ENCODE results near the gene RPS8. TPM values are rescaled to one million over a fixed set of nuclear protein-coding genes. Genes with fewer than 3 reads are reported as not detected.
"Not testable (repeated sequence)": the region's sequence is repeated elsewhere in the genome, so short reads cannot be mapped to it uniquely, and the experiment has no call there.

Gene RPS8
- total RNA-seq, 1 donor from 2014 or later: 4,281 TPM

GRCh38 chr1:44822131-44822701 lies 46.9 kb downstream of the RPS8 start:
- Histone ChIP-seq H3K27ac (no peak overlapping the region), H2AFZ (replicated peaks) (no peak overlapping the region), H3F3A (ENCODE audit: low read depth) (peaks cover 26% of the 10 kb centered on the region), H3K79me2 (ENCODE audit: low read depth) (no peaks in the 10 kb centered on the region), H3K4me1 (peaks cover 8% of the 10 kb centered on the region), H3K9me3 (ENCODE audit: low read depth) (no peaks in the 10 kb centered on the region), H3K4me3 (no peak overlapping the region), H3K36me3 (no peaks in the 10 kb centered on the region), H4K20me1 (ENCODE audit: low read depth) (no peaks in the 10 kb centered on the region), H3K4me2 (no peak overlapping the region), H3K9ac (no peak overlapping the region), H3K27me3 (no peaks in the 10 kb centered on the region)
- H3K4me1 Mint-ChIP-seq: peaks cover 27% of the 10 kb centered on the region
- peaks cover 12% of the 10 kb centered on the region for H3K27me3 Mint-ChIP-seq (ENCODE audit: insufficient read depth, low read depth)
- peaks cover 11% of the 10 kb centered on the region for H3K9me3 Mint-ChIP-seq
- no peak for DNase-seq (ENCODE audit: low spot score)
- peaks cover 2% of the 10 kb centered on the region for H3K36me3 Mint-ChIP-seq
- TF ChIP-seq EZH2 (IDR thresholded peaks at IDR 0.05): no peak
- TF ChIP-seq CTCF (IDR thresholded peaks at IDR 0.05): no peak
- TF ChIP-seq EZH2phosphoT487 (IDR thresholded peaks at IDR 0.05): no peak
- no peak overlapping the region for H3K27ac Mint-ChIP-seq
- H3K4me3 Mint-ChIP-seq: no peak overlapping the region

GRCh38 chr1:44822981-44823451 lies 47.7 kb downstream of the RPS8 start:
- H3K27me3 Mint-ChIP-seq (ENCODE audit: insufficient read depth, low read depth): peaks cover 12% of the 10 kb centered on the region
- Histone ChIP-seq H3K9me3 (ENCODE audit: low read depth) (no peaks in the 10 kb centered on the region), H4K20me1 (ENCODE audit: low read depth) (no peaks in the 10 kb centered on the region), H3K79me2 (ENCODE audit: low read depth) (no peaks in the 10 kb centered on the region), H3K9ac (no peak overlapping the region), H3K4me3 (no peak overlapping the region), H3K27ac (no peak overlapping the region), H3K4me2 (no peak overlapping the region), H3K36me3 (no peaks in the 10 kb centered on the region), H3F3A (ENCODE audit: low read depth) (peaks cover 26% of the 10 kb centered on the region), H3K27me3 (no peaks in the 10 kb centered on the region), H2AFZ (replicated peaks) (no peak overlapping the region), H3K4me1 (peaks cover 8% of the 10 kb centered on the region)
- H3K4me1 Mint-ChIP-seq: peaks cover 22% of the 10 kb centered on the region
- no peak overlapping the region for H3K27ac Mint-ChIP-seq
- DNase-seq (ENCODE audit: low spot score): no peak
- peaks cover 6% of the 10 kb centered on the region for H3K9me3 Mint-ChIP-seq
- TF ChIP-seq EZH2 (IDR thresholded peaks at IDR 0.05) (no peak), EZH2phosphoT487 (IDR thresholded peaks at IDR 0.05) (no peak), CTCF (IDR thresholded peaks at IDR 0.05) (no peak)
- H3K36me3 Mint-ChIP-seq: no peaks in the 10 kb centered on the region
- H3K4me3 Mint-ChIP-seq: no peak overlapping the region

GRCh38 chr1:44824392-44824791 lies 49.1 kb downstream of the RPS8 start:
- not testable (repeated sequence) for H3K36me3 Mint-ChIP-seq; H3K9ac ChIP-seq; H4K20me1 ChIP-seq (ENCODE audit: low read depth); H3K27ac ChIP-seq; H3K9me3 Mint-ChIP-seq; H3K9me3 ChIP-seq (ENCODE audit: low read depth); H3K4me3 Mint-ChIP-seq; H3K79me2 ChIP-seq (ENCODE audit: low read depth); H3K4me1 ChIP-seq; DNase-seq (ENCODE audit: low spot score); H3K27me3 ChIP-seq; H3K4me3 ChIP-seq; H3K27ac Mint-ChIP-seq; H3K4me2 ChIP-seq; H2AFZ ChIP-seq (replicated peaks); H3K36me3 ChIP-seq
- Mint-ChIP-seq H3K4me1 (peaks cover 15% of the 10 kb centered on the region), H3K27me3 (ENCODE audit: insufficient read depth, low read depth) (peaks cover 15% of the 10 kb centered on the region)
- peaks cover 15% of the 10 kb centered on the region for H3F3A ChIP-seq (ENCODE audit: low read depth)

- H3K4me2 ChIP-seq: no peak overlapping the region
- H3K27me3 ChIP-seq: no peaks in the 10 kb centered on the region
- H3K79me2 ChIP-seq (ENCODE audit: low read depth): no peaks in the 10 kb centered on the region
- no peaks in the 10 kb centered on the region for H3K36me3 ChIP-seq
- TF ChIP-seq EZH2 (IDR thresholded peaks at IDR 0.05) (no peak), CTCF (IDR thresholded peaks at IDR 0.05) (no peak), EZH2phosphoT487 (IDR thresholded peaks at IDR 0.05) (no peak)
- H3K27ac ChIP-seq: no peak overlapping the region
- no peak overlapping the region for H3K9ac ChIP-seq
- H2AFZ ChIP-seq (replicated peaks): no peak overlapping the region
- no peaks in the 10 kb centered on the region for H3K9me3 ChIP-seq (ENCODE audit: low read depth)
- peaks cover 8% of the 10 kb centered on the region for H3K4me1 ChIP-seq
- no peak for DNase-seq (ENCODE audit: low spot score)
- no peak overlapping the region for H3K4me3 ChIP-seq
- Mint-ChIP-seq H3K4me3 (no peak overlapping the region), H3K27me3 (ENCODE audit: insufficient read depth, low read depth) (peaks cover 7% of the 10 kb centered on the region), H3K4me1 (peaks cover 3% of the 10 kb centered on the region), H3K36me3 (no peaks in the 10 kb centered on the region), H3K27ac (no peak overlapping the region), H3K9me3 (no peaks in the 10 kb centered on the region)
- H3F3A ChIP-seq (ENCODE audit: low read depth): no peaks in the 10 kb centered on the region
- H4K20me1 ChIP-seq (ENCODE audit: low read depth): no peaks in the 10 kb centered on the region
Observed at GRCh38 chr1:44826375-44827196, 51.2 kb downstream of the RPS8 start.
